Skeletal muscle satellite cell (primary cell): ENCODE data around the gene CCNY. TPM values are rescaled to one million over a fixed set of nuclear protein-coding genes. Genes with fewer than 3 reads are reported as not detected.
"Not testable (repeated sequence)": the region's sequence is repeated elsewhere in the genome, so short reads cannot be mapped to it uniquely, and the experiment has no call there.

ENCODE experiments used
- H3K27me3 ChIP-seq: 2 replicates; pipeline ENCODE4 v1.7.0; 2013; ENCODE audit warnings: low read length; ENCODE audit not compliant: control insufficient read depth, insufficient read depth
- H3K36me3 ChIP-seq: 2 replicates; pipeline ENCODE4 v1.7.0; 2013; ENCODE audit warnings: mild to moderate bottlenecking, control low read depth, low read length; ENCODE audit not compliant: insufficient read depth
- H3K4me1 ChIP-seq: 2 replicates; pipeline ENCODE4 v1.7.0; 2013; ENCODE audit warnings: low read length; ENCODE audit not compliant: control insufficient read depth, insufficient read depth
- H3K4me2 ChIP-seq: 2 replicates; pipeline ENCODE4 v1.7.0; 2013; ENCODE audit warnings: mild to moderate bottlenecking, low read length
- H3K4me3 ChIP-seq: 2 replicates; pipeline ENCODE4 v1.7.0; 2013; ENCODE audit warnings: low read length
- H3K9ac ChIP-seq: 2 replicates; pipeline ENCODE4 v1.7.0; 2013; ENCODE audit warnings: mild to moderate bottlenecking, low read depth, low read length, moderate library complexity
- H3K9me3 ChIP-seq: replicated peaks from 2 replicates; pipeline ENCODE4 v1.7.0; 2013; ENCODE audit warnings: mild to moderate bottlenecking, control low read depth, low read length
- total RNA-seq: library from RNA; depleted of rRNA; stranded (reverse); fragments of >200 nt; gene quantifications from 2 replicates; pipeline ENCODE4 v1.2.3, GENCODE V29; 2012; rRNA removed

Gene CCNY
- 33.0 and 45.7 TPM in 2 replicates for total RNA-seq

DNA sequence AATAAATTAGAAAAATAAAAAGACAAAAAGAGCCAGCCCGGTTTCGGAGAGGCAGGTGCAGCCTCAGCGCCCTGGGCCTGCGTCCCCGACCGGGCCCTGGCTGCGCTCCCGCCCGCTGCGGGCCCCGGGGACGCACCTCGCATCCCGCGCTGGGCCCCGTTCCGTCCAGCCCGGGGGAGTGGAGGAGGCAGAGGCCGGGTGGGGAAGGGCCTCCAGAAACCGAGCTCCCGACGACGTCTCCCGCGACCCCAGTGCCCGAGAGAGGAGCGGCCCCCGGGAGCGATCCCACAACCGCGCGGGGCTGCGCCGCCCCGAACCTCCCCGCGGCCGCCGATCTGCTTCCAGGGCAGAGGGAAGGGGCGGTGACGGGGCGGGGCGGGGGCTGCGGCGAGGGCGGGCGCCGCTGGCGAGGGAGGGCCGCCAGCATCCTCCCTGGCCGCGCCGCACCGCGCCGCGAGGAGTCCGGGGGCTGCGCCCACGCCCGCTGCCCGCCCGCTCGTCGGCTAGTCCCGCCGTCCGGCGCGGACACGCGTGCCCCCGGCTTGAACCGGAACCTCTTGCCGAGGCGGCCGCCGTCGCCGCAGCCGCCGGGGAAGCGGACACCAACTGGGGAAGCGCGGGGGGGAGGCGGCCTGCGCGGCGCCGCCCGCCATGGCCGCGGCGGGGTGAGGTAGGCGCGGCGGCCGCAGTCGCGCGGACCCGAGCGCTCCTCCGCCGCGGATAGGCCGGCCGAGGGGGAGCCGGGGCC is at the start of gene CCNY:
Gene CCNY, plus strand, starts transcription at position 426 of the 748 bp plus-strand sequence. CDS start 545 bp downstream, outside the sequence.
- H3K4me1 ChIP-seq = peaks cover 52% of the 10 kb centered on the region
- no peaks in the 10 kb centered on the region for H3K9me3 ChIP-seq
- H3K4me3 ChIP-seq = peak within 1 kb of the TSS; percentile 91
- H3K9ac ChIP-seq = peak within 1 kb of the TSS; percentile 90
- peak within 1 kb of the TSS; percentile 94 for H3K4me2 ChIP-seq
- H3K27me3 ChIP-seq = no peaks in the 10 kb centered on the region
- peaks cover 5% of the 10 kb centered on the region for H3K36me3 ChIP-seq

DNA sequence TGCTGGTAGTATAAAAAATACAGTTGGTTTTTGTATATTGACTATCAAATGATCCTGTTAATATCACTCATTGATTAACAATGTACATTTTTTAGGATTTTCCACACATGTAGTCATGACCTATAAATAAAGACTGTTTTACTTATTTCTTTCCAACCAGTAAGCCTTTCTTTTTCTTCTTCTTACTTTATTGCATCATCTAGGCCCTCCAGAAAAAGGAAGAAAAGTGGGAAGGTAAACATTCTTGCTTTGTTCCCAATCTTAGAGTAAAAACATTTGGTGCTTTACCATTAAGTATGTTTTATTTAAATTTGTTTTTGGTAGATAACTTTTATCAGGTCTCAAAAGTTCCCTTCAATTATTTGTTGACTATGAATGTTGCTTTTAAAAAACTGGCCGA is 47.1 kb upstream of the CCNY start:
- no peaks in the 10 kb centered on the region for H3K27me3 ChIP-seq
- H3K36me3 ChIP-seq = no peaks in the 10 kb centered on the region
- no peak overlapping the region for H3K9ac ChIP-seq
- no peak overlapping the region for H3K4me3 ChIP-seq
- no peaks in the 10 kb centered on the region for H3K9me3 ChIP-seq
- no peak overlapping the region for H3K4me2 ChIP-seq
- H3K4me1 ChIP-seq = no peaks in the 10 kb centered on the region

DNA sequence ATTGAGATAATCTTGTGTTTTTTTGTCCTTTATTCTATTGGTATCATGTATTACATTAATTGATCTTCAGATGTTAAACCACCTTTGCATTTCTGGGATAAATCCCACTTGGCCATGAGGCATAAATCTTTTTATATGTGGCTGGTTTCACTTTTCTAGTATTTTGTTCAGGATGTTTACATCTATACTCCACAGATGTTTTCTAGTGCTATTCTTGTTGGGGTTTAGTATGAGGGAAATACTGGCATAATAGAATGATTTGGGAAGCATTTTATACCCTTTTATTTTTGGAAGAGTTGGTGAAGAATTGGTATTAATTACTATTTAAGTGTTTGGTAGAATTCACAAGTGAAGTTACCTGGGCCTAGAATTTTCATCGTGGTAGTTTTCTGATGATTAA is 41.8 kb upstream of the CCNY start:
- Histone ChIP-seq H3K4me3 (no peak overlapping the region), H3K36me3 (no peaks in the 10 kb centered on the region), H3K4me1 (peaks cover under 1% of the 10 kb centered on the region), H3K9me3 (no peaks in the 10 kb centered on the region), H3K4me2 (no peak overlapping the region), H3K27me3 (no peaks in the 10 kb centered on the region), H3K9ac (no peak overlapping the region)

DNA sequence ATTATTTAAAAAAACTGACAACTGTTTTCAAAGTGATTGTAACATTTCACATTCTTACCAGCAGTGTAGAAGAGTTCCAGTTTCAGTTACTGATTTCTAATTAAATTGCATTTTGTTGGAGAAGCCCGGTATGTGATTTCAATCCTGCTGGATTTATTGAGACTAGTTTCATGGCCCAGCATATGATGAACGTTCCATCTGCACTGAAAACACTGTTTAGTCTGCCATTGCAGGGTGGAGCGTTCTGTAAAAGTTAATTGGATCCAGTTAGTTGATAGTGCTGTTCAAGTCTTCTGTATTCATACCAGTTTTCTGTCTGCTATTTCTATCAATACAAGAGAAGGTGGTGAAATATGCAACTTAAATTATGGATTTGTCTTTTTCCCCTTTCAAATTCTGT is 37.3 kb upstream of the CCNY start:
- Histone ChIP-seq H3K4me2 (no peak overlapping the region), H3K9me3 (no peaks in the 10 kb centered on the region), H3K4me1 (peaks cover 10% of the 10 kb centered on the region), H3K36me3 (no peaks in the 10 kb centered on the region), H3K27me3 (no peaks in the 10 kb centered on the region), H3K9ac (no peak overlapping the region), H3K4me3 (no peak overlapping the region)

DNA sequence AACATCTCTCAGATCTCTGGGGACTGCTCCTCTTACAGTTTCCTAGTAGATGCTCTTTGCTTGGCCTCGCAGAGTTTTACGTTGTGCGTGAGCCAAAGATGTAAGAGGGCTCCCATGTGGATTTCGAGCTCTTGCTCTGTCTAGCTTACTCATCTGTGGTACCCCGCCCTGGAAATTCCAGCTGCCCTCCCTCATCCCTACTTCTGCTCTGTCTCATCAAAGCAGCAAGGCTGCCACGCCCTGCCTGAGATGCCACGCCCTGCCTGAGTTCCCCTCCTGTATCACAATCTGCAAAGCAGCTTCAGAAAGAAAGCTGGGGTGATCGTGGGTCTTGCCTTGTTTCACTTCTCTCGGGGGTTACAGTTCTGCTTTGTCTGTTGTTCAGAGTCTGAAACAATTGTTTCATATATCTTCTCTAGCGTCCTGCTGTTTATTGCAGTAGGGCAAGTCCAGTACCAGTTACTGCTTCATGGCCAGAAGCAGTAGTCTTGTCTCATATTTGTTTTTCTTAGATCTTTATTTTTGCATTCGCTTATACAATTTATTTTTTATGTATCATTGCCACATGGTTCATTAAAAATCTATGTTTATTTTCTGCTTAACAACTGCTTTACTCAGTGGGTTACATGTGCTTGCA is 36.1 kb upstream of the CCNY start:
- Histone ChIP-seq H3K4me2 (peak overlapping the region; percentile 78), H3K9ac (no peak overlapping the region), H3K27me3 (peaks cover 5% of the 10 kb centered on the region), H3K4me3 (peak overlapping the region; percentile 55), H3K4me1 (peaks cover 10% of the 10 kb centered on the region), H3K9me3 (no peaks in the 10 kb centered on the region), H3K36me3 (no peaks in the 10 kb centered on the region)

GRCh38 chr10:35304649-35305048 is 31.7 kb upstream of the CCNY start:
- Histone ChIP-seq H3K9ac (no peak overlapping the region), H3K36me3 (no peaks in the 10 kb centered on the region), H3K4me3 (no peak overlapping the region), H3K9me3 (no peaks in the 10 kb centered on the region), H3K4me2 (no peak overlapping the region), H3K4me1 (peaks cover 9% of the 10 kb centered on the region), H3K27me3 (peaks cover 5% of the 10 kb centered on the region)

- Histone ChIP-seq H3K9ac (no peak overlapping the region), H3K27me3 (peaks cover 5% of the 10 kb centered on the region), H3K9me3 (no peaks in the 10 kb centered on the region), H3K4me2 (no peak overlapping the region), H3K4me3 (no peak overlapping the region), H3K4me1 (no peaks in the 10 kb centered on the region), H3K36me3 (no peaks in the 10 kb centered on the region)
Measured at GRCh38 chr10:35306852-35307251, 29.5 kb upstream of the CCNY start.

GRCh38 chr10:35307297-35307696 is 29.0 kb upstream of the CCNY start:
- Histone ChIP-seq H3K27me3 (peaks cover 5% of the 10 kb centered on the region), H3K4me1 (no peaks in the 10 kb centered on the region)

DNA sequence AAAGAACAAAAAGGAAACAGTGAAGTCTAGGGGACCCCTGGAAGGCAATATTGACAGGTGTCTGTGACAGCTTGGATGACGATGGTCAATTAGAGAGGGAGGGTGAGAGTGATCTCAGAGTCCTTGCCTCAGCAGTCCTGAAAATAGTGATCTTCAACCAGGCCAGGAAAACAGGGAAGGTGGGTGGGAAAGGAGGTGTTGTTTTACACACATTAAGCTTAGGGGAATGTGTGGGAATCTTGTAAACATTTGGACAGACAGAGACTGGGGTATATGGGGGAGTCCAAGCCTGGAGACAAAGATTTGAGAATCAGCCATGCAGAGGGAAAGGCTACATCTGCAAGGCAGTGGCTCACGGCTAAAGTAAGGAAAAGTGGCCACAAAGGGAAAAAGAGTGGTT is 27.5 kb upstream of the CCNY start:
- Histone ChIP-seq H3K27me3 (peaks cover 5% of the 10 kb centered on the region), H3K4me2 (no peak overlapping the region), H3K9me3 (no peaks in the 10 kb centered on the region), H3K4me3 (no peak overlapping the region), H3K4me1 (no peaks in the 10 kb centered on the region), H3K36me3 (no peaks in the 10 kb centered on the region), H3K9ac (no peak overlapping the region)

More at GRCh38 chr10:35307297-35307696, 29.0 kb upstream of the CCNY start:
- no peak overlapping the region for H3K4me3 ChIP-seq
- H3K36me3 ChIP-seq = no peaks in the 10 kb centered on the region
- no peaks in the 10 kb centered on the region for H3K9me3 ChIP-seq
- H3K4me2 ChIP-seq = no peak overlapping the region
- H3K9ac ChIP-seq = no peak overlapping the region

DNA sequence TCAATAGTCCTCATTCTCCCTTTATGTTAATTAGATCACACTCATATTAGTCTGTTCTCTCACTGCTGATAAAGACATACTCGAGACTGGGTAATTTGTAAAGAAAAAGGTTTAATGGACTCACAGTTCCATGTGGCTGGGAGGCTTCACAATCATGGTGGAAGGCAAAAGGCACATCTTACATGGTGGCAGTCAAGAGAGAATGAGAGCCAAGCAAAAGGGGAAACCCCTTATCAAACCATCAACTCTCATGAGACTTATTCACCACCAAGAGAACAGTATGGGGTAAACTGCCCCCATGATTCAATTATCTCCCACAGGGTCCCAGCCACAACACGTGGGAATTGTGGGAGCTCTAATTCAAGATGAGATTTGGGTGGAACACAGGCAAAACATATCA is 22.2 kb upstream of the CCNY start:
- not testable (repeated sequence) for H3K4me3 ChIP-seq, H3K4me2 ChIP-seq, H3K4me1 ChIP-seq, H3K9me3 ChIP-seq, H3K9ac ChIP-seq, H3K27me3 ChIP-seq
- H3K36me3 ChIP-seq = peaks cover 18% of the 10 kb centered on the region

DNA sequence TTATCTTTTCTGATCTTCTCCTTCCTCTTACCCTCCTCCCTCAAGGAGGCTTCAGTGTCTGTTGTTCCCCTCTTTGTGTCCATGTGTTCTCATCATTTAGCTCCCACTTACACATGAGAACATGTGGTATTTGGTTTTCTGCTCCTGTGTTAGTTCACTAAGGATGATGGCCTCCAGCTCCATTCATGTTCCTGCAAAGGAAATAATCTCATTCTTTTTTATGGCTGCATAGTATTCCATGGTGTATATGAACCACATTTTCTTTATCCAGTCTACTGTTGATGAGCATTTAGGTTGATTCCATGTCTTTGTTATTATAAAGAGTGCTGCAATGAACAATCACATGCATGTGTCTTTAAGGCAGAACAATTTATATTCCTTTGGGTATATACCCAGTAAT is 21.1 kb upstream of the CCNY start:
- H3K4me1 ChIP-seq, H3K4me2 ChIP-seq, H3K4me3 ChIP-seq, H3K27me3 ChIP-seq, H3K9me3 ChIP-seq, H3K9ac ChIP-seq: not testable (repeated sequence)
- H3K36me3 ChIP-seq = peaks cover 18% of the 10 kb centered on the region
